ENCODE results near the gene LZIC. TPM values are rescaled to one million over a fixed set of nuclear protein-coding genes. Genes with fewer than 3 reads are reported as not detected.

The LZIC gene
- total RNA-seq, 2 donors from 2014 or later, result 21.9 to 27.9 TPM

DNA sequence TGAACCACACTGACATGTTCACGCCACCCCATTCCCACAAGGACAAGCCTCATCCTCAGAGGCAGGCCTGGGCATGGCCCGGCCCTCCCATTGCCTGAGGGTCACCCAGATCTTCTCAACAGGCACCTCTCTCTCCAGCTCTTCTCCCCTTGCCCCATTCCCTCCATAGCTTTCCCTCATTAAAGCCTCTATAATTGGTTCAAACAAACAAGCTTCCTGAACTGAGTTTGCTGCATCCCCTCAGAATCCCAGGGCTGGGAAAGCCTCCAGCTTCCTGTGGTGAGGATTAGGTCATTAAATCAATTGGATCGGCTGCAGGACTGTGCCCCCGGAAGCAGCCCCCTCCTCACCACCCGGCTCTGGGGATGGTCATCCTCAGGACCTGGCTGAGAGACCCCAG, 52.0 kb downstream of the LZIC start:
- Histone ChIP-seq H3K9me3 (no peaks in the 10 kb centered on the region), H3K4me3 (no peak overlapping the region), H3K36me3 (no peaks in the 10 kb centered on the region), H3K27ac (no peak overlapping the region), H3K4me1 (ENCODE audit: control insufficient read depth in 1 of 2, low read depth in 2 of 2) (peaks cover 5 to 11% of the 10 kb centered on the region in 2 donors), H3K27me3 (replicated peaks; ENCODE audit: insufficient read depth) (no peaks in the 10 kb centered on the region)
- DNase-seq (ENCODE audit: low spot score) (no peak), ATAC-seq (ENCODE audit: insufficient number of reproducible peaks, low FRiP score, low read depth) (no peak)
- TF ChIP-seq, protein P1, sequence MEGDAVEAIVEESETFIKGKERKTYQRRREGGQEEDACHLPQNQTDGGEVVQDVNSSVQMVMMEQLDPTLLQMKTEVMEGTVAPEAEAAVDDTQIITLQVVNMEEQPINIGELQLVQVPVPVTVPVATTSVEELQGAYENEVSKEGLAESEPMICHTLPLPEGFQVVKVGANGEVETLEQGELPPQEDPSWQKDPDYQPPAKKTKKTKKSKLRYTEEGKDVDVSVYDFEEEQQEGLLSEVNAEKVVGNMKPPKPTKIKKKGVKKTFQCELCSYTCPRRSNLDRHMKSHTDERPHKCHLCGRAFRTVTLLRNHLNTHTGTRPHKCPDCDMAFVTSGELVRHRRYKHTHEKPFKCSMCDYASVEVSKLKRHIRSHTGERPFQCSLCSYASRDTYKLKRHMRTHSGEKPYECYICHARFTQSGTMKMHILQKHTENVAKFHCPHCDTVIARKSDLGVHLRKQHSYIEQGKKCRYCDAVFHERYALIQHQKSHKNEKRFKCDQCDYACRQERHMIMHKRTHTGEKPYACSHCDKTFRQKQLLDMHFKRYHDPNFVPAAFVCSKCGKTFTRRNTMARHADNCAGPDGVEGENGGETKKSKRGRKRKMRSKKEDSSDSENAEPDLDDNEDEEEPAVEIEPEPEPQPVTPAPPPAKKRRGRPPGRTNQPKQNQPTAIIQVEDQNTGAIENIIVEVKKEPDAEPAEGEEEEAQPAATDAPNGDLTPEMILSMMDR (IDR thresholded peaks at IDR 0.05), result no peak

DNA sequence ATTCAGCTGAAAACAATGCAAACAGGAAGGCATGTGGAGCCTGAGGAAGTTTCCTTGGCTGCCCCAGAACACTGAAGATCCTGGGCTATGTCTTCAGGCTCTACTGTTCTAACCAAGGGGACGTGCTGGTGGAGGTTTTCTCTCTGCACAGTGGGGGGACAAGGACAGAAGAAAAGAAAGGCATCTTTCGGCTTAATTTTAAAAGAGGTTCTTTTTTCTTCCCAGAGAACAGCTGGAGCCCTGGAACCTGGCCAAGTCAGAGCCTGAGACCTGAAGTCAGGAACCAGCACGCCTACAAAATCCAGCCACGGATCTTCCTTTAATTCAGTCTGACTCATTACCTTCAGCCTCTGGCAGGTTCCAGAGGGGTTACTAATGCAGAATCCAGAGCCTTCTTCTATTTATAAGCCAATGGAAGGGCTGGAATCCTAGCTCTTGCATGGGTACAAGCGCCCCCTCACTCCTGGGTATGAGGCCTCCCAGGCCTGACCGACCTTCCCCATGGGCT, 52.9 kb downstream of the LZIC start:
- ATAC-seq (ENCODE audit: insufficient number of reproducible peaks, low FRiP score, low read depth) (no peak), DNase-seq (ENCODE audit: low spot score) (no peak)
- Histone ChIP-seq H3K27me3 (replicated peaks; ENCODE audit: insufficient read depth) (no peaks in the 10 kb centered on the region), H3K9me3 (no peaks in the 10 kb centered on the region), H3K4me3 (no peak overlapping the region), H3K36me3 (no peaks in the 10 kb centered on the region), H3K27ac (no peak overlapping the region), H3K4me1 (ENCODE audit: control insufficient read depth in 1 of 2, low read depth in 2 of 2) (peaks cover 5 to 11% of the 10 kb centered on the region in 2 donors)
- TF ChIP-seq, protein P1 (IDR thresholded peaks at IDR 0.05), result no peak

DNA sequence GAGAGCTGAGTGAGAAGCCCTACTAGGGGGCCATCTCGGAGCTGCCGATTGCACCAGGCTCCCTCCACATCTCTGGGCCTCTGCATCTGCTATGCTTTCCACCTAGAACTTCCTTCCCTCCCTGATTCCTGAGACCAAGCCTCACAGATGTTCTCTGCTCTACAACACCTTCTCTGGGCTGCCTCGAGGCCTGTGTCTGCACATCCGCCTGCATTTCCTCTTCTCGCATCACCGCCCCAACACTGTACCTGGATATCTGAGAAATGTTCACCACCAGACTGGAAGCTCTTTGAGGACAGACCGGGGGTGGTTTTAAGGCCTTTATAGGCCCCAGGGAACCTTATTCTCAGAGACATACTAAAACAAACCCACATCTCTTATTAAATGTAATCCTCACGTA, 53.8 kb downstream of the LZIC start:
- no peaks in the 10 kb centered on the region for H3K9me3 ChIP-seq
- ATAC-seq (ENCODE audit: insufficient number of reproducible peaks, low FRiP score, low read depth), result no peak
- TF ChIP-seq, protein P1 (IDR thresholded peaks at IDR 0.05), result no peak
- no peak overlapping the region for H3K4me3 ChIP-seq
- no peak for DNase-seq (ENCODE audit: low spot score)
- H3K27me3 ChIP-seq (replicated peaks; ENCODE audit: insufficient read depth), result no peaks in the 10 kb centered on the region
- peaks cover 5 to 11% of the 10 kb centered on the region in 2 donors for H3K4me1 ChIP-seq (ENCODE audit: control insufficient read depth in 1 of 2, low read depth in 2 of 2)
- no peak overlapping the region for H3K27ac ChIP-seq
- H3K36me3 ChIP-seq, result no peaks in the 10 kb centered on the region

DNA sequence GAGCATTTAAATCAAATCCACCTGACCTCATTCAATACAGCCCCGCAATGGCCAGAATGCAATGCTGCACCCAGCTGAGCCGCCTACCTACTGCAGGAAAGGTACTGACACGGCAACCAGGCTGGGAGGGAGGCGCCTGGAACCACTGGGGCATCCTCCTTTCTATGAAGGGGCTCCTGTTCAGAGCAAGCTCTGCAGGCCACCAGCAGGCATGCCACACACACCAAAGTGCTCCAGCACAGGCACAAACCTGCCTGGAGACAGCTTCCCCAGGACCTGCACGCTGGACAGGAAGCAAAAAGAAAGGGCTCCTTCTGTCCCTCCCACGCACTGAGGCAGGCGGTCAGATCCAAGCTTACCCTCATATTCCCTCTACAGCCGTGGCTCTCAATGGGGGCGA, 54.3 kb downstream of the LZIC start:
- no peaks in the 10 kb centered on the region for H3K9me3 ChIP-seq
- DNase-seq (ENCODE audit: low spot score), result no peak
- H3K36me3 ChIP-seq, result no peaks in the 10 kb centered on the region
- peaks cover 5 to 11% of the 10 kb centered on the region in 2 donors for H3K4me1 ChIP-seq (ENCODE audit: control insufficient read depth in 1 of 2, low read depth in 2 of 2)
- no peaks in the 10 kb centered on the region for H3K27me3 ChIP-seq (replicated peaks; ENCODE audit: insufficient read depth)
- ATAC-seq (ENCODE audit: insufficient number of reproducible peaks, low FRiP score, low read depth), result no peak
- H3K27ac ChIP-seq, result no peak overlapping the region
- TF ChIP-seq, protein P1 (IDR thresholded peaks at IDR 0.05), result no peak
- H3K4me3 ChIP-seq, result no peak overlapping the region

DNA sequence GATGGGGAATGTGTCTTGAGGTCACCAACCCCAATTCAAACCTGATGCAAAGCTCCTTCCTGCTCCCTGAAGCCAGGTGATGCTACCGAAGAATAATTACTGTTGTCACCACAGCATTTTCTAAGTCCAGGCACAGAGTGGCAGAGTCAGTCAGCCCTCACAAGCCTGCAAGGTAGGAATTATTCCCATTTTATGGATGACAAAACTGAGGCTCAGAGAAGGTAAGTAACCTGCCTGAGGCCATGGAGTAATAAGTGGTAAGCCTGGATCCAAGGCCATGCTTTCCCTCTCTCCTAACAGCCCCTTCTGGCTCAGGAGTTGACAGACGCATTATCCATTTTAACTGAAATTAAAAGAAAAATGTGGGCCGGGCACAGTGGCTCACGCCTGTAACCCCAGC, 56.1 kb downstream of the LZIC start:
- no peak for DNase-seq (ENCODE audit: low spot score)
- no peak overlapping the region for H3K27ac ChIP-seq
- H3K9me3 ChIP-seq, result no peaks in the 10 kb centered on the region
- no peak for ATAC-seq (ENCODE audit: insufficient number of reproducible peaks, low FRiP score, low read depth)
- peaks cover 5 to 11% of the 10 kb centered on the region in 2 donors for H3K4me1 ChIP-seq (ENCODE audit: control insufficient read depth in 1 of 2, low read depth in 2 of 2)
- H3K4me3 ChIP-seq, result no peak overlapping the region
- H3K27me3 ChIP-seq (replicated peaks; ENCODE audit: insufficient read depth), result no peaks in the 10 kb centered on the region
- no peaks in the 10 kb centered on the region for H3K36me3 ChIP-seq
- TF ChIP-seq, protein P1 (IDR thresholded peaks at IDR 0.05), result no peak
